Liver (tissue), 3 donors: ENCODE results near the gene MYBPC2.

Experiments used
- CTCF ChIP-seq: fragments of 150-350 bp; IDR thresholded peaks from 2 replicates; pipeline ENCODE4 v1.5.1; 2017; ENCODE audit warnings: improper control_type of control experiment, low read depth, low read length; ENCODE audit not compliant: missing input control
- EGR1 ChIP-seq, 2 donors: IDR thresholded peaks; 2 replicates each; pipeline ENCODE4 v1.6.1; 2016 to 2018; ENCODE audit warnings: antibody characterized with exemption in 2 of 2, low read depth in 2 of 2
- FOXA1 ChIP-seq: IDR thresholded peaks from 2 replicates; pipeline ENCODE4 v1.6.1; 2016; ENCODE audit warnings: antibody characterized with exemption
- RAD21 ChIP-seq, 2 donors: IDR thresholded peaks; 2 replicates each; pipeline ENCODE4 v1.6.1; 2016; ENCODE audit warnings: antibody characterized with exemption in 2 of 2, mild to moderate bottlenecking in 2 of 2
- TAF1 ChIP-seq: conservative IDR thresholded peaks from 2 replicates; pipeline ENCODE4 v1.6.1; 2016; ENCODE audit warnings: antibody characterized with exemption, mild to moderate bottlenecking
- YY1 ChIP-seq: IDR thresholded peaks from 2 replicates; pipeline ENCODE4 v1.6.1; 2016; ENCODE audit warnings: antibody characterized with exemption, mild to moderate bottlenecking
- ZBTB33 ChIP-seq: IDR thresholded peaks from 2 replicates; pipeline ENCODE4 v1.6.1; 2016; ENCODE audit warnings: antibody characterized with exemption
- TF ChIP-seq, protein P1 (sequence below): IDR thresholded peaks from 2 replicates; pipeline ENCODE4 v1.6.1; 2016; ENCODE audit warnings: antibody characterized with exemption, mild to moderate bottlenecking
- TF ChIP-seq, protein P2 (sequence below): IDR thresholded peaks from 2 replicates; pipeline ENCODE4 v1.6.1; 2016; ENCODE audit warnings: antibody characterized with exemption
- TF ChIP-seq, protein P3 (sequence below): IDR thresholded peaks from 2 replicates; pipeline ENCODE4 v1.6.1; 2016; ENCODE audit warnings: antibody characterized with exemption
- donor health status: healthy.
- donor health status: healthy.

DNA sequence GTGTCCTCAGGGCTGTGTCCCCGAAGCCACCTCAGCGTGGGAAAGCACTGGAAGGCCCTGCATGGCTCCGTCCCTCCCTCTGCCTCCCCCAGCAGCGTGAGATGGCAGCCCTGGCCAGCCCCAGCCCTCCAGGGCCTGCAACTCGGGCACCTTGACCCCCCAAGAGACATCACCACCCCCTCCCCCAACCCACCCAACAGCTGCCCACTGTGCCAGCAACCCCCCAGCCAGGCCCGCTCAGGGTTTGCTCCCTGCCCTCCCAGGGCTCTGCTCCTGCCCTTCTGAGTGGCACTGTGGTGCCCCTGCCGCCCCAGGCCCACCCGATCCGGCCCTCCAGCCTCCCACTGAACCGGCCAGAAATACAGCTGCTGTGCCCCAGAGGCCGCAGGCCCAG lies 82.5 kb downstream of the MYBPC2 start:
- TF ChIP-seq CTCF (no peak), TAF1 (no peak), ZBTB33 (no peak), RAD21 (IDR thresholded peaks at IDR 0.05) (no peak), EGR1 (IDR thresholded peaks at IDR 0.05; ENCODE audit: low read depth in 2 of 2) (no peak), FOXA1 (no peak), YY1 (no peak)
- TF ChIP-seq, protein P1, sequence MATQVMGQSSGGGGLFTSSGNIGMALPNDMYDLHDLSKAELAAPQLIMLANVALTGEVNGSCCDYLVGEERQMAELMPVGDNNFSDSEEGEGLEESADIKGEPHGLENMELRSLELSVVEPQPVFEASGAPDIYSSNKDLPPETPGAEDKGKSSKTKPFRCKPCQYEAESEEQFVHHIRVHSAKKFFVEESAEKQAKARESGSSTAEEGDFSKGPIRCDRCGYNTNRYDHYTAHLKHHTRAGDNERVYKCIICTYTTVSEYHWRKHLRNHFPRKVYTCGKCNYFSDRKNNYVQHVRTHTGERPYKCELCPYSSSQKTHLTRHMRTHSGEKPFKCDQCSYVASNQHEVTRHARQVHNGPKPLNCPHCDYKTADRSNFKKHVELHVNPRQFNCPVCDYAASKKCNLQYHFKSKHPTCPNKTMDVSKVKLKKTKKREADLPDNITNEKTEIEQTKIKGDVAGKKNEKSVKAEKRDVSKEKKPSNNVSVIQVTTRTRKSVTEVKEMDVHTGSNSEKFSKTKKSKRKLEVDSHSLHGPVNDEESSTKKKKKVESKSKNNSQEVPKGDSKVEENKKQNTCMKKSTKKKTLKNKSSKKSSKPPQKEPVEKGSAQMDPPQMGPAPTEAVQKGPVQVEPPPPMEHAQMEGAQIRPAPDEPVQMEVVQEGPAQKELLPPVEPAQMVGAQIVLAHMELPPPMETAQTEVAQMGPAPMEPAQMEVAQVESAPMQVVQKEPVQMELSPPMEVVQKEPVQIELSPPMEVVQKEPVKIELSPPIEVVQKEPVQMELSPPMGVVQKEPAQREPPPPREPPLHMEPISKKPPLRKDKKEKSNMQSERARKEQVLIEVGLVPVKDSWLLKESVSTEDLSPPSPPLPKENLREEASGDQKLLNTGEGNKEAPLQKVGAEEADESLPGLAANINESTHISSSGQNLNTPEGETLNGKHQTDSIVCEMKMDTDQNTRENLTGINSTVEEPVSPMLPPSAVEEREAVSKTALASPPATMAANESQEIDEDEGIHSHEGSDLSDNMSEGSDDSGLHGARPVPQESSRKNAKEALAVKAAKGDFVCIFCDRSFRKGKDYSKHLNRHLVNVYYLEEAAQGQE: no peak
- TF ChIP-seq, protein P2, sequence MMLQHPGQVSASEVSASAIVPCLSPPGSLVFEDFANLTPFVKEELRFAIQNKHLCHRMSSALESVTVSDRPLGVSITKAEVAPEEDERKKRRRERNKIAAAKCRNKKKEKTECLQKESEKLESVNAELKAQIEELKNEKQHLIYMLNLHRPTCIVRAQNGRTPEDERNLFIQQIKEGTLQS: no peak
- TF ChIP-seq, protein P3, sequence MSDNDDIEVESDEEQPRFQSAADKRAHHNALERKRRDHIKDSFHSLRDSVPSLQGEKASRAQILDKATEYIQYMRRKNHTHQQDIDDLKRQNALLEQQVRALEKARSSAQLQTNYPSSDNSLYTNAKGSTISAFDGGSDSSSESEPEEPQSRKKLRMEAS: no peak
